Adipocyte (in vitro differentiated cells): ENCODE data around the gene TSEN54.

Experiments used
- DNase-seq: peaks from one replicate; pipeline ENCODE4 v3.0.0-alpha.2; 2015; ENCODE audit warnings: low read depth
- H3K27me3 ChIP-seq: replicated peaks from 2 replicates; pipeline ENCODE4 v1.7.0; 2013; ENCODE audit warnings: mild to moderate bottlenecking, low read length, moderate library complexity; ENCODE audit not compliant: control insufficient read depth, insufficient read depth
- H3K36me3 ChIP-seq: 2 replicates; pipeline ENCODE4 v1.7.0; 2013; ENCODE audit warnings: low read length, mild to moderate bottlenecking, moderate library complexity; ENCODE audit not compliant: control insufficient read depth, insufficient read depth, severe bottlenecking
- H3K4me1 ChIP-seq: 2 replicates; pipeline ENCODE4 v1.7.0; 2013; ENCODE audit warnings: mild to moderate bottlenecking, low read length, moderate library complexity; ENCODE audit not compliant: control insufficient read depth, insufficient read depth
- H3K4me3 ChIP-seq: 2 replicates; pipeline ENCODE4 v1.7.0; 2013; ENCODE audit warnings: mild to moderate bottlenecking, low read length, moderate library complexity
- H3K9ac ChIP-seq: 2 replicates; pipeline ENCODE4 v1.7.0; 2013; ENCODE audit warnings: mild to moderate bottlenecking, low read length, moderate library complexity
- H3K9me3 ChIP-seq: 2 replicates; pipeline ENCODE4 v1.7.0; 2013; ENCODE audit warnings: mild to moderate bottlenecking, low read length, moderate library complexity; ENCODE audit not compliant: control insufficient read depth

The TSEN54 gene

GRCh38 chr17:75489511-75489955 is 26.8 kb upstream of the TSEN54 start:
- H3K9ac ChIP-seq = no peak overlapping the region
- H3K36me3 ChIP-seq = peaks cover 37% of the 10 kb centered on the region
- DNase-seq = no peak
- no peaks in the 10 kb centered on the region for H3K27me3 ChIP-seq
- no peaks in the 10 kb centered on the region for H3K9me3 ChIP-seq
- H3K4me3 ChIP-seq = no peak overlapping the region
- H3K4me1 ChIP-seq = no peaks in the 10 kb centered on the region

- no peaks in the 10 kb centered on the region for H3K9me3 ChIP-seq
- H3K4me3 ChIP-seq = no peak overlapping the region
- DNase-seq = no peak
- no peak overlapping the region for H3K9ac ChIP-seq
- no peaks in the 10 kb centered on the region for H3K27me3 ChIP-seq
- H3K4me1 ChIP-seq = no peaks in the 10 kb centered on the region
- peaks cover 40% of the 10 kb centered on the region for H3K36me3 ChIP-seq
Observed at GRCh38 chr17:75490173-75490743, 26.1 kb upstream of the TSEN54 start.

GRCh38 chr17:75490953-75491649 is 25.2 kb upstream of the TSEN54 start:
- no peak for DNase-seq
- no peak overlapping the region for H3K9ac ChIP-seq
- H3K9me3 ChIP-seq = no peaks in the 10 kb centered on the region
- H3K36me3 ChIP-seq = peaks cover 48% of the 10 kb centered on the region
- no peaks in the 10 kb centered on the region for H3K27me3 ChIP-seq
- no peak overlapping the region for H3K4me3 ChIP-seq
- H3K4me1 ChIP-seq = no peaks in the 10 kb centered on the region

- no peak for DNase-seq
- H3K9ac ChIP-seq = no peak overlapping the region
- no peaks in the 10 kb centered on the region for H3K9me3 ChIP-seq
- H3K36me3 ChIP-seq = peaks cover 52% of the 10 kb centered on the region
- no peaks in the 10 kb centered on the region for H3K4me1 ChIP-seq
- no peak overlapping the region for H3K4me3 ChIP-seq
- H3K27me3 ChIP-seq = no peaks in the 10 kb centered on the region
Observed at GRCh38 chr17:75491680-75492079, 24.6 kb upstream of the TSEN54 start.

- Histone ChIP-seq H3K9me3 (no peaks in the 10 kb centered on the region), H3K4me3 (no peak overlapping the region), H3K4me1 (no peaks in the 10 kb centered on the region), H3K9ac (no peak overlapping the region), H3K27me3 (no peaks in the 10 kb centered on the region), H3K36me3 (peaks cover 54% of the 10 kb centered on the region)
- no peak for DNase-seq
Observed at GRCh38 chr17:75492555-75493168, 23.7 kb upstream of the TSEN54 start.

- Histone ChIP-seq H3K9ac (no peak overlapping the region), H3K4me1 (no peaks in the 10 kb centered on the region), H3K4me3 (no peak overlapping the region), H3K27me3 (no peaks in the 10 kb centered on the region), H3K9me3 (no peaks in the 10 kb centered on the region), H3K36me3 (peaks cover 61% of the 10 kb centered on the region)
- no peak for DNase-seq
Observed at GRCh38 chr17:75493476-75494129, 22.7 kb upstream of the TSEN54 start.

- Histone ChIP-seq H3K9ac (no peak overlapping the region), H3K36me3 (peaks cover 68% of the 10 kb centered on the region), H3K27me3 (no peaks in the 10 kb centered on the region), H3K9me3 (no peaks in the 10 kb centered on the region), H3K4me3 (no peak overlapping the region), H3K4me1 (peaks cover 3% of the 10 kb centered on the region)
- no peak for DNase-seq
Observed at GRCh38 chr17:75494326-75494877, 21.9 kb upstream of the TSEN54 start.

GRCh38 chr17:75496005-75496404 is 20.3 kb upstream of the TSEN54 start:
- Histone ChIP-seq H3K36me3 (peaks cover 70% of the 10 kb centered on the region), H3K9me3 (no peaks in the 10 kb centered on the region)
- no peak for DNase-seq

GRCh38 chr17:75498039-75498725 is 18.1 kb upstream of the TSEN54 start:
- peaks cover 49% of the 10 kb centered on the region for H3K36me3 ChIP-seq
- H3K9me3 ChIP-seq = no peaks in the 10 kb centered on the region
- H3K9ac ChIP-seq = no peak overlapping the region
- H3K27me3 ChIP-seq = no peaks in the 10 kb centered on the region
- peaks cover 16% of the 10 kb centered on the region for H3K4me1 ChIP-seq
- H3K4me3 ChIP-seq = no peak overlapping the region
- DNase-seq = no peak

More at GRCh38 chr17:75496005-75496404, 20.3 kb upstream of the TSEN54 start:
- no peaks in the 10 kb centered on the region for H3K27me3 ChIP-seq
- no peak overlapping the region for H3K9ac ChIP-seq
- peaks cover 16% of the 10 kb centered on the region for H3K4me1 ChIP-seq
- H3K4me3 ChIP-seq = no peak overlapping the region

GRCh38 chr17:75498726-75499213 is 17.6 kb upstream of the TSEN54 start:
- Histone ChIP-seq H3K36me3 (peaks cover 43% of the 10 kb centered on the region), H3K4me3 (no peak overlapping the region), H3K4me1 (peaks cover 16% of the 10 kb centered on the region), H3K27me3 (no peaks in the 10 kb centered on the region), H3K9me3 (no peaks in the 10 kb centered on the region), H3K9ac (no peak overlapping the region)
- DNase-seq = no peak
